Measurements from ENCODE around the gene WDR62.

DNA sequence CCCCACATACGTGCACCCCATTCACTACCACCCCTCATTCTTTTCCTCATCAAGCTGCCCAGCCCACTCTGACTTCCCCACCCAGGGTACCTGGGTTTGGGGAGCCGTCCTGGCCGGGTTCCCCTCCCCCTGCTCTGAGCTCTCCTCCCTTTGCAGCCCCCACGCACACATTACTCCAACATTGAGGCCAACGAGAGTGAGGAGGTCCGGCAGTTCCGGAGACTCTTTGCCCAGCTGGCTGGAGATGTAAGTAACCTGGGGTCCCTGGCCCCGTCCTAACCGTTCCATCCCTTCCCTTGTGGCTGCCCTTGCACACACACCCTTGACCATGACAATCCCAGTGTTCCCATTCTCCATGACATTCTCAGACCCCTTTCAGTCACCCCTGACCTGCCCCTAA lies 87.8 kb downstream of the WDR62 start:
- TF ChIP-seq, protein P1, sequence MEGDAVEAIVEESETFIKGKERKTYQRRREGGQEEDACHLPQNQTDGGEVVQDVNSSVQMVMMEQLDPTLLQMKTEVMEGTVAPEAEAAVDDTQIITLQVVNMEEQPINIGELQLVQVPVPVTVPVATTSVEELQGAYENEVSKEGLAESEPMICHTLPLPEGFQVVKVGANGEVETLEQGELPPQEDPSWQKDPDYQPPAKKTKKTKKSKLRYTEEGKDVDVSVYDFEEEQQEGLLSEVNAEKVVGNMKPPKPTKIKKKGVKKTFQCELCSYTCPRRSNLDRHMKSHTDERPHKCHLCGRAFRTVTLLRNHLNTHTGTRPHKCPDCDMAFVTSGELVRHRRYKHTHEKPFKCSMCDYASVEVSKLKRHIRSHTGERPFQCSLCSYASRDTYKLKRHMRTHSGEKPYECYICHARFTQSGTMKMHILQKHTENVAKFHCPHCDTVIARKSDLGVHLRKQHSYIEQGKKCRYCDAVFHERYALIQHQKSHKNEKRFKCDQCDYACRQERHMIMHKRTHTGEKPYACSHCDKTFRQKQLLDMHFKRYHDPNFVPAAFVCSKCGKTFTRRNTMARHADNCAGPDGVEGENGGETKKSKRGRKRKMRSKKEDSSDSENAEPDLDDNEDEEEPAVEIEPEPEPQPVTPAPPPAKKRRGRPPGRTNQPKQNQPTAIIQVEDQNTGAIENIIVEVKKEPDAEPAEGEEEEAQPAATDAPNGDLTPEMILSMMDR (IDR thresholded peaks at IDR 0.05 in 2 of 3, conservative IDR thresholded peaks at IDR 0.05 in 1 of 3; ENCODE audit: control insufficient read depth in 2 of 3, extremely low read depth in 1 of 3, insufficient read depth in 1 of 3, low read depth in 3 of 3, low read length in 3 of 3): no peak
- TF ChIP-seq POLR2A (IDR thresholded peaks at IDR 0.05; ENCODE audit: low read depth, low read length): no peak
- TF ChIP-seq, protein P2, sequence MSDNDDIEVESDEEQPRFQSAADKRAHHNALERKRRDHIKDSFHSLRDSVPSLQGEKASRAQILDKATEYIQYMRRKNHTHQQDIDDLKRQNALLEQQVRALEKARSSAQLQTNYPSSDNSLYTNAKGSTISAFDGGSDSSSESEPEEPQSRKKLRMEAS (IDR thresholded peaks at IDR 0.05; ENCODE audit: low read depth, low read length): no peak
- no peak for TF ChIP-seq YY1 (IDR thresholded peaks at IDR 0.05; ENCODE audit: low read depth, low read length)
- TF ChIP-seq ATF7 (IDR thresholded peaks at IDR 0.05; ENCODE audit: low read depth): no peak
- TF ChIP-seq ESRRA (IDR thresholded peaks at IDR 0.05; ENCODE audit: low read length): no peak
- TF ChIP-seq, protein P3, sequence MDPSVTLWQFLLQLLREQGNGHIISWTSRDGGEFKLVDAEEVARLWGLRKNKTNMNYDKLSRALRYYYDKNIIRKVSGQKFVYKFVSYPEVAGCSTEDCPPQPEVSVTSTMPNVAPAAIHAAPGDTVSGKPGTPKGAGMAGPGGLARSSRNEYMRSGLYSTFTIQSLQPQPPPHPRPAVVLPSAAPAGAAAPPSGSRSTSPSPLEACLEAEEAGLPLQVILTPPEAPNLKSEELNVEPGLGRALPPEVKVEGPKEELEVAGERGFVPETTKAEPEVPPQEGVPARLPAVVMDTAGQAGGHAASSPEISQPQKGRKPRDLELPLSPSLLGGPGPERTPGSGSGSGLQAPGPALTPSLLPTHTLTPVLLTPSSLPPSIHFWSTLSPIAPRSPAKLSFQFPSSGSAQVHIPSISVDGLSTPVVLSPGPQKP (IDR thresholded peaks at IDR 0.05; ENCODE audit: low read depth, low read length): no peak
- no peak for TF ChIP-seq CEBPB (IDR thresholded peaks at IDR 0.05; ENCODE audit: borderline replicate concordance in 1 of 2, low read depth in 2 of 2, low read length in 2 of 2)
- TF ChIP-seq POLR2AphosphoS5 (IDR thresholded peaks at IDR 0.05; ENCODE audit: low read length): no peak
- TF ChIP-seq TBL1XR1 (IDR thresholded peaks at IDR 0.05; ENCODE audit: low read depth, low read length): no peak
